Skeletal muscle cell (primary cell): Measurements from ENCODE around the gene MVD.

Source experiments
- DNase-seq: peaks from one replicate; pipeline ENCODE4 v3.0.0-alpha.2; 2010; ENCODE audit warnings: low read depth
- H3K4me3 ChIP-seq: 2 replicates; pipeline ENCODE4 v1.5.1; 2011; ENCODE audit warnings: low read depth, mild to moderate bottlenecking, control low read depth, low read length, moderate library complexity

MVD gene

GRCh38 chr16:88659160-88659559 is 3.7 kb downstream of the MVD start:
- no peak overlapping the region for H3K4me3 ChIP-seq
- no peak for DNase-seq

- H3K4me3 ChIP-seq: no peak overlapping the region
- DNase-seq: no peak
Measured at GRCh38 chr16:88658714-88659113, 4.2 kb downstream of the MVD start.

GRCh38 chr16:88657371-88657770 is 5.5 kb downstream of the MVD start:
- no peak overlapping the region for H3K4me3 ChIP-seq
- DNase-seq: no peak

- no peak overlapping the region for H3K4me3 ChIP-seq
- no peak for DNase-seq
Measured at GRCh38 chr16:88656291-88656980, 6.5 kb downstream of the MVD start.

- H3K4me3 ChIP-seq: no peak overlapping the region
- no peak for DNase-seq
Measured at GRCh38 chr16:88655733-88656281, 7.1 kb downstream of the MVD start.

GRCh38 chr16:88655053-88655732 is 7.7 kb downstream of the MVD start:
- H3K4me3 ChIP-seq: no peak overlapping the region
- no peak for DNase-seq

- H3K4me3 ChIP-seq: no peak overlapping the region
- DNase-seq: no peak
Measured at GRCh38 chr16:88654363-88655052, 8.4 kb downstream of the MVD start.

- no peak for DNase-seq
- no peak overlapping the region for H3K4me3 ChIP-seq
Measured at GRCh38 chr16:88653596-88654362, 9.1 kb downstream of the MVD start.

- no peak for DNase-seq
- no peak overlapping the region for H3K4me3 ChIP-seq
Measured at GRCh38 chr16:88653101-88653500, 9.8 kb downstream of the MVD start.

- no peak for DNase-seq
Measured at GRCh38 chr16:88652762-88653063, 10.2 kb downstream of the MVD start.

GRCh38 chr16:88651989-88652761 is 10.7 kb downstream of the MVD start:
- H3K4me3 ChIP-seq: no peak overlapping the region
- DNase-seq: no peak

More at GRCh38 chr16:88652762-88653063, 10.2 kb downstream of the MVD start:
- no peak overlapping the region for H3K4me3 ChIP-seq

- DNase-seq: no peak
- peak overlapping the region; percentile 60 for H3K4me3 ChIP-seq
Measured at GRCh38 chr16:88651276-88651988, 11.5 kb downstream of the MVD start.

- no peak for DNase-seq
- H3K4me3 ChIP-seq: peak within 1 kb of the TSS; percentile 60
Measured at GRCh38 chr16:88650749-88651275, 12.1 kb downstream of the MVD start, which contains the start of gene CYBA. TSS of gene CYBA (minus strand) at chr16:88651053. CDS start at chr16:88651013, 40 bp downstream.

- H3K4me3 ChIP-seq: peak overlapping the region; percentile 60
- no peak for DNase-seq
Measured at GRCh38 chr16:88649924-88650748, 12.8 kb downstream of the MVD start.

- DNase-seq: no peak
- H3K4me3 ChIP-seq: no peak overlapping the region
Measured at GRCh38 chr16:88649195-88649923, 13.5 kb downstream of the MVD start.

- no peak overlapping the region for H3K4me3 ChIP-seq
- no peak for DNase-seq
Measured at GRCh38 chr16:88647178-88648070, 15.5 kb downstream of the MVD start.
